GM23338 (cell line): ENCODE measurements around the gene TNS1. TPM values are rescaled to one million over a fixed set of nuclear protein-coding genes. Genes with fewer than 3 reads are reported as not detected.

Source experiments
- ATAC-seq: fragments of 200-7000 bp; cut with Tn5 transposase; 3 replicates; pipeline ENCODE4 v1.9.1; 2020
- DNase-seq: peaks from one replicate; pipeline ENCODE4 v3.0.0-alpha.2; 2015; ENCODE audit warnings: low spot score
- H2AFZ ChIP-seq: fragments of 200-600 bp; sonication (generic); 2 replicates; pipeline ENCODE4 v1.8.0; 2016; ENCODE audit warnings: antibody characterized with exemption, mild to moderate bottlenecking, moderate library complexity
- H3F3A ChIP-seq: fragments of 200-600 bp; sonication (generic); replicated peaks from 2 replicates; pipeline ENCODE4 v1.8.0; 2017; ENCODE audit warnings: antibody characterized with exemption, mixed run types, low read depth
- H3K27ac ChIP-seq: fragments of 200-600 bp; sonication (generic); 2 replicates; pipeline ENCODE4 v1.6.1; 2016; ENCODE audit warnings: low read depth
- H3K27me3 ChIP-seq: fragments of 200-600 bp; sonication (generic); 2 replicates; pipeline ENCODE4 v1.8.0; 2016; ENCODE audit warnings: mild to moderate bottlenecking, mixed run types, moderate library complexity; ENCODE audit not compliant: insufficient read depth
- H3K36me3 ChIP-seq: fragments of 200-600 bp; sonication (generic); 2 replicates; pipeline ENCODE4 v1.8.0; 2016; ENCODE audit warnings: mild to moderate bottlenecking; ENCODE audit not compliant: insufficient read depth
- H3K4me1 ChIP-seq: fragments of 200-600 bp; sonication (generic); 2 replicates; pipeline ENCODE4 v1.8.0; 2016; ENCODE audit warnings: mild to moderate bottlenecking, moderate library complexity; ENCODE audit not compliant: insufficient read depth
- H3K4me2 ChIP-seq: fragments of 200-600 bp; sonication (generic); 2 replicates; pipeline ENCODE4 v1.7.1; 2017; ENCODE audit warnings: mixed run types
- H3K4me3 ChIP-seq: fragments of 200-600 bp; sonication (generic); 2 replicates; pipeline ENCODE4 v1.6.1; 2016; ENCODE audit warnings: mixed run types
- H3K79me2 ChIP-seq: fragments of 200-600 bp; sonication (generic); replicated peaks from 2 replicates; pipeline ENCODE4 v1.8.0; 2017; ENCODE audit warnings: mild to moderate bottlenecking; ENCODE audit not compliant: insufficient read depth
- H3K9me2 ChIP-seq: fragments of 200-600 bp; sonication (generic); 2 replicates; pipeline ENCODE4 v1.8.0; 2017; ENCODE audit not compliant: insufficient read depth
- H4K20me1 ChIP-seq: fragments of 200-600 bp; sonication (generic); replicated peaks from 2 replicates; pipeline ENCODE4 v1.8.0; 2017; ENCODE audit warnings: mild to moderate bottlenecking; ENCODE audit not compliant: insufficient read depth
- H3K27ac Mint-ChIP-seq: 2 replicates; pipeline ENCODE4 v1.8.0; 2020; ENCODE audit warnings: inconsistent platforms, mild to moderate bottlenecking, moderate library complexity, mixed read lengths
- H3K27me3 Mint-ChIP-seq: 3 replicates; pipeline ENCODE4 v1.8.0; 2022; ENCODE audit warnings: low read depth, mild to moderate bottlenecking, moderate library complexity, mixed read lengths, inconsistent platforms; ENCODE audit not compliant: insufficient read depth, poor library complexity
- H3K36me3 Mint-ChIP-seq: 3 replicates; pipeline ENCODE4 v1.8.0; 2021; ENCODE audit warnings: low read depth, mild to moderate bottlenecking, inconsistent platforms, moderate library complexity, mixed read lengths
- H3K4me1 Mint-ChIP-seq: 3 replicates; pipeline ENCODE4 v1.8.0; 2020; ENCODE audit warnings: mild to moderate bottlenecking, inconsistent platforms, mixed read lengths
- H3K4me3 Mint-ChIP-seq: 3 replicates; pipeline ENCODE4 v1.8.0; 2021; ENCODE audit warnings: moderate library complexity, mild to moderate bottlenecking, inconsistent platforms, mixed read lengths
- H3K9me3 Mint-ChIP-seq: 3 replicates; pipeline ENCODE4 v1.8.0; 2020; ENCODE audit warnings: moderate library complexity, mild to moderate bottlenecking, inconsistent platforms, mixed read lengths
- CREB1 ChIP-seq: fragments of 250-450 bp; sonication (Bioruptor Pico); IDR thresholded peaks from 2 replicates; pipeline ENCODE4 v1.5.0; 2020; ENCODE audit warnings: low read depth, mild to moderate bottlenecking, moderate library complexity
- CTCF ChIP-seq, 2 experiments: fragments of 200-600 bp in 1 of 2; sonication (generic) in 1 of 2; conservative IDR thresholded peaks; 2 replicates each; pipeline versions ENCODE4 v1.5.1 to v1.6.1; 2016 to 2017; ENCODE audit warnings: antibody characterized with exemption in 2 of 2, low read depth in 2 of 2, mild to moderate bottlenecking in 2 of 2, moderate library complexity in 1 of 2
- ETS1 ChIP-seq: IDR thresholded peaks from 2 replicates; pipeline ENCODE4 v1.6.1; 2016; ENCODE audit warnings: antibody characterized with exemption
- EZH2 ChIP-seq: fragments of 200-600 bp; sonication (generic); IDR thresholded peaks from one replicate; pipeline ENCODE4 v1.8.0; 2017; ENCODE audit warnings: antibody characterized with exemption, mild to moderate bottlenecking, low read depth; ENCODE audit not compliant: unreplicated experiment
- EZH2phosphoT487 ChIP-seq: fragments of 200-600 bp; sonication (generic); IDR thresholded peaks from one replicate; pipeline ENCODE4 v1.8.1; 2018; ENCODE audit warnings: antibody characterized with exemption; ENCODE audit not compliant: unreplicated experiment
- JUNB ChIP-seq: IDR thresholded peaks from one replicate; pipeline ENCODE4 v1.6.1; 2016; ENCODE audit warnings: antibody characterized with exemption; ENCODE audit not compliant: unreplicated experiment
- NANOG ChIP-seq: IDR thresholded peaks from 2 replicates; pipeline ENCODE4 v1.6.1; 2016; ENCODE audit warnings: antibody characterized with exemption, borderline replicate concordance
- POLR2AphosphoS5 ChIP-seq: IDR thresholded peaks from 2 replicates; pipeline ENCODE4 v1.6.1; 2016; ENCODE audit warnings: antibody characterized with exemption, low read depth
- REST ChIP-seq: IDR thresholded peaks from one replicate; pipeline ENCODE4 v1.6.1; 2018; ENCODE audit warnings: antibody characterized with exemption; ENCODE audit not compliant: unreplicated experiment
- STAT1 ChIP-seq: IDR thresholded peaks from one replicate; pipeline ENCODE4 v1.6.1; 2016; ENCODE audit warnings: antibody characterized with exemption; ENCODE audit not compliant: unreplicated experiment
- ZNF114 ChIP-seq: fragments of 250-450 bp; sonication (Bioruptor Pico); IDR thresholded peaks from 2 replicates; pipeline ENCODE4 v1.5.0; 2020; ENCODE audit warnings: mild to moderate bottlenecking, moderate library complexity
- ZNF331 ChIP-seq: fragments of 250-450 bp; sonication (Bioruptor Pico); IDR thresholded peaks from 2 replicates; pipeline ENCODE4 v1.5.0; 2020; ENCODE audit warnings: low read depth, mild to moderate bottlenecking, moderate library complexity
- ZNF462 ChIP-seq: fragments of 250-450 bp; sonication (Bioruptor Pico); IDR thresholded peaks from 2 replicates; pipeline ENCODE4 v1.5.0; 2020; ENCODE audit warnings: mild to moderate bottlenecking, moderate library complexity
- polyA plus RNA-seq: library from polyadenylated mRNA; unstranded; fragments of >200 nt; fragmentation: Nextera tagmentation; extraction: Ambion mirVana; gene quantifications from 2 replicates; pipeline ENCODE4 v1.2.1, GENCODE V29; 2016
- total RNA-seq: library from RNA; depleted of rRNA; stranded (reverse); fragments of >200 nt; shearing (Covaris generic); gene quantifications from 2 replicates; pipeline ENCODE4 v1.2.3, GENCODE V29; 2014

TNS1 gene
- total and polyA plus RNA-seq, 2 experiments from 2014 or later, result 2.0 to 7.4 TPM

- H3K27me3 Mint-ChIP-seq, result peaks cover 9% of the 10 kb centered on the region
- H3K27me3 ChIP-seq, result no peaks in the 10 kb centered on the region
- H3K9me2 ChIP-seq, result no peaks in the 10 kb centered on the region
- DNase-seq (no peak), ATAC-seq (no peak)
- no peak overlapping the region for H3K4me3 ChIP-seq
- TF ChIP-seq ZNF331, result no peak
- no peak for TF ChIP-seq POLR2AphosphoS5
- no peak for TF ChIP-seq ZNF114 (CRISPR knock-in tag)
- no peak for TF ChIP-seq ETS1
- TF ChIP-seq STAT1, result no peak
- TF ChIP-seq CREB1 (CRISPR knock-in tag), result no peak
- TF ChIP-seq EZH2, result no peak
- no peak for TF ChIP-seq CTCF (conservative IDR thresholded peaks at IDR 0.05; ENCODE audit: low read depth in 2 of 2)
- no peak for TF ChIP-seq EZH2phosphoT487
- no peak for TF ChIP-seq REST
- TF ChIP-seq ZNF462 (CRISPR knock-in tag), result no peak
- TF ChIP-seq JUNB, result no peak
- no peak for TF ChIP-seq NANOG
- no peaks in the 10 kb centered on the region for H3K4me1 ChIP-seq
- no peaks in the 10 kb centered on the region for H3K36me3 ChIP-seq
- no peak overlapping the region for H2AFZ ChIP-seq
- H4K20me1 ChIP-seq, result no peaks in the 10 kb centered on the region
- H3K79me2 ChIP-seq, result no peaks in the 10 kb centered on the region
- no peaks in the 10 kb centered on the region; the same call in 2 of the 3 replicates for H3K9me3 Mint-ChIP-seq
- H3K27ac ChIP-seq, result no peak overlapping the region
- H3K36me3 Mint-ChIP-seq, result peaks cover 3% of the 10 kb centered on the region; the same call in 1 of the 3 replicates
- no peak overlapping the region for H3K4me2 ChIP-seq
- H3K27ac Mint-ChIP-seq, result no peak overlapping the region
- H3K4me1 Mint-ChIP-seq, result peaks cover 20% of the 10 kb centered on the region
- no peak overlapping the region for H3K4me3 Mint-ChIP-seq
- no peaks in the 10 kb centered on the region for H3F3A ChIP-seq
Observed at GRCh38 chr2:217834744-217835513, 167.9 kb downstream of the TNS1 start.
